Epithelial cell of esophagus (primary cell): ENCODE data around the gene RNASEH2A.
A peak's percentile ranks its signal among the peaks of the same experiment; 100 is the strongest.

Experiments used
- DNase-seq: peaks from one replicate; pipeline ENCODE4 v3.0.0; 2010; ENCODE audit warnings: low read depth
- H3K4me3 ChIP-seq: 2 replicates; pipeline ENCODE4 v1.5.1; 2011; ENCODE audit warnings: mild to moderate bottlenecking, low read length, control low read depth
- TF ChIP-seq, protein P1 (sequence below): IDR thresholded peaks from 2 replicates; pipeline ENCODE4 v1.5.1; 2011; ENCODE audit warnings: low read depth, mild to moderate bottlenecking, low read length, control low read depth, inconsistent platforms; ENCODE audit not compliant: insufficient read depth; ENCODE audit errors: missing control alignments

Gene RNASEH2A

DNA sequence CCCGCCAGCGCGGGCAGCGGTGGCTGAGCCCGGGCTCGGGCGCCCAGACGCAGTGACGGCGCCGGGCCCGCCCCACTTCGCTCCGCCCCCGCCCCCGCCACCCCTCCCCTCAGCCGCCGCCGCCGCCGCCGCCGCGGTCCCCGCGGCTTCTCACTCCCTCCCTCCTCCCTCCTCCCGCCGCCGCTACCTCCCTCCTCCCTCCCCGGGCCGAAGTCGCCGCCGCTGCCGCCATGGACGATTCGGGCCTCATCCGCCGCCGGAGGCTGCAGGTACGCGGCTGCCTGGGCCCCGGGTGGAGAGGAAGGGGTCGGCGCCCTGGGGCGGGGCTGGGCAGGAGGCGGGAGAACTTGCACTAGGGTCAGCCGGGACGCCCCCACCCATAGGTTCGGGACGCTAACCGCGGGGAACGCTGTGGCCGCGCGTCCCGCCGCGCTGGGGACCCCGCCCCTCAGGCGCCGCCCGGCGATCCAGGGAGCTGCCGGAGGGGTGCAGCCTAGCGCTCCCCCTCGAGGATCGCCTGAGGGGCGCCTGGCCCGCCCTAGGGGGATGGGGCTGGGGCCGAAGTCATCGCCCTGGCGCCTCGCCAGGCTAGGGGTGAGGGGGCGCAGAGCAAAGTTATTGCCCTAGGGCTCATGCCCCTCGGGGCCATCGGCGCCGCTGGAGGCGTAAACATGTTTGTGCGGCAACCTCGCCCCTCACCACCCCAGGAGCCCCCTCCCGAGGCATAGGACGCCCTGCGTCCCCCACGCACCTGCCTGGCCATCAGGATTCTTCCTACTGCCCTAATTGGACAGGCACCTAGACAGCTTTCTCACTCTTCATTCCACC lies 27.6 kb downstream of the RNASEH2A start:
- TF ChIP-seq, protein P1, sequence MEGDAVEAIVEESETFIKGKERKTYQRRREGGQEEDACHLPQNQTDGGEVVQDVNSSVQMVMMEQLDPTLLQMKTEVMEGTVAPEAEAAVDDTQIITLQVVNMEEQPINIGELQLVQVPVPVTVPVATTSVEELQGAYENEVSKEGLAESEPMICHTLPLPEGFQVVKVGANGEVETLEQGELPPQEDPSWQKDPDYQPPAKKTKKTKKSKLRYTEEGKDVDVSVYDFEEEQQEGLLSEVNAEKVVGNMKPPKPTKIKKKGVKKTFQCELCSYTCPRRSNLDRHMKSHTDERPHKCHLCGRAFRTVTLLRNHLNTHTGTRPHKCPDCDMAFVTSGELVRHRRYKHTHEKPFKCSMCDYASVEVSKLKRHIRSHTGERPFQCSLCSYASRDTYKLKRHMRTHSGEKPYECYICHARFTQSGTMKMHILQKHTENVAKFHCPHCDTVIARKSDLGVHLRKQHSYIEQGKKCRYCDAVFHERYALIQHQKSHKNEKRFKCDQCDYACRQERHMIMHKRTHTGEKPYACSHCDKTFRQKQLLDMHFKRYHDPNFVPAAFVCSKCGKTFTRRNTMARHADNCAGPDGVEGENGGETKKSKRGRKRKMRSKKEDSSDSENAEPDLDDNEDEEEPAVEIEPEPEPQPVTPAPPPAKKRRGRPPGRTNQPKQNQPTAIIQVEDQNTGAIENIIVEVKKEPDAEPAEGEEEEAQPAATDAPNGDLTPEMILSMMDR = no peak
- H3K4me3 ChIP-seq = peak overlapping the region; percentile 30
- DNase-seq = peak; percentile 36

DNA sequence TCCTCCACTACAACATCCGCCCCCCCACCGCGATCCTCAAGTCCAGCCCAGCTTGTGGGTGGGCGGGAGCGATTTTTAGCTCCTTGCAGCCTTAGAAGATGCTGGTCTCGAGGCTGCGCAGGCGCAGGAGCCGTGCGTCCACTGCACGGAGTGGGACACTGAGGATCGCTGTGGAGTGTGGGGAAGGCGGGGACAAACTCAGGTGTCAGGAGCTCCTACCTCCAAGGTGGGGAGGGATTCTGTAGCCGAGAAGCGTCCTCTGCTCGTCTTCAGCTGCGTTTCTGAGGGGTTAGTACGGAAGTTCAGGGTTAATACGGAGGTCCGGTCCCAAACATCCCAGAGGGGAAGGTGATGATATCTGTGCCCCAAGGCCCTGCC lies 28.2 kb downstream of the RNASEH2A start, which contains the start of gene RTBDN:
Gene RTBDN, minus strand, starts transcription at position 14 of the 378 bp plus-strand sequence. CDS start 4,600 bp downstream, outside the sequence.
- peak within 1 kb of the TSS; percentile 30 for H3K4me3 ChIP-seq
- DNase-seq = no peak
- TF ChIP-seq, protein P1 = no peak

DNA sequence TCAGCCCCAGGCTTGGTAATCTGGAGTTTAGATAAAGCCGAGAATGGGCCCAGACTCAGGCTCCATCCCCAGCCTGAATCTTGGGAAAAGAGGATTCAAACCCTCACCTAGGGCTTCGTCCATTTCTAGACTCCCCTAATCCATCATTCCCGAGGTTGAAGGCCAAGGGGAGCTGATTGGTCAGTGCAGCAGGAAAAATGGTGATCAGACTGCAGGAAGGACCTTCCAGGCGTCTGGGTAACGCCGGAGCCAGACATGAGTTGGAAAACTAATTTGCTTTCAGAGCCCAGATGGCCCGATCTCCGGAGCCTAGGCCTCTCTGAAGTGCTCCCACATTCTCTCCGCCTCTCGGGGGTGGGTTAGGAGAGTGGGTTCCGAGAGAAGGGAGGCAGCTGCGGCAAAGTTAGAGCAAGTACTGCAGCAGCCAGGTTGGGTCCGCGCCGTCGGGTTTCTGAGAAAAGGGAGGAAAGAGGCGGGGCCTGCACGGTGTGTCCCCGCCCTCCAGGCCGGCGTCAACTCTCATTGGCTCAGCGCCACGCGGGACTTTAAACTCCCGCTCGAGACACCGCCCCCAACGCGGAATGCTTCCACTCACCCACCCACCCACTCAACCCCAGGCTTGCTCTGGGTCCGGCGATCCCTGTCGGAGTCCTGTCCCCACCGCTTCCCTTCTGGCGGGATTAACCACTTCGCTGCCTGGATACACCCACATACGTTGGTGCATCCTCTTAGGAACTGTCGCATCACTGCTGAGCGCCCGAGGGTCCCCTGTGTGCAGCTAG lies 28.8 kb downstream of the RNASEH2A start:
- DNase-seq = no peak
- H3K4me3 ChIP-seq = no peak overlapping the region
- TF ChIP-seq, protein P1 = no peak

DNA sequence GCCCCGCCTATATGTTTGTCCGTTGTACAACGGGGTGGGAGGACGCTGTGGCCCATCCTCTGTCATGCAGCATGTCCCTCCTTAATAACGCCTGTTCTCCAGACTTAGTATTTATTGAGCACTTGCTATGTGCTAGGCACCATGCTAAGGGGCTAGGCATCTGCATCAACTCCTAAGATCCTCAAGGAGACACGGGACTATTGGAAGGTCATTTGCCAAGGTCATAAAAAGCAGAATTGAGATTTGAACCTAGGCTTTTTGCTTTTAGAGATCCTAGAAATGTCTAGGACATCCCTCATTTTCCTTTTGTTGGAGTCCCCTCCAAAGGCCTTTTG lies 30.1 kb downstream of the RNASEH2A start:
- H3K4me3 ChIP-seq = no peak overlapping the region
- TF ChIP-seq, protein P1 = no peak
- no peak for DNase-seq

DNA sequence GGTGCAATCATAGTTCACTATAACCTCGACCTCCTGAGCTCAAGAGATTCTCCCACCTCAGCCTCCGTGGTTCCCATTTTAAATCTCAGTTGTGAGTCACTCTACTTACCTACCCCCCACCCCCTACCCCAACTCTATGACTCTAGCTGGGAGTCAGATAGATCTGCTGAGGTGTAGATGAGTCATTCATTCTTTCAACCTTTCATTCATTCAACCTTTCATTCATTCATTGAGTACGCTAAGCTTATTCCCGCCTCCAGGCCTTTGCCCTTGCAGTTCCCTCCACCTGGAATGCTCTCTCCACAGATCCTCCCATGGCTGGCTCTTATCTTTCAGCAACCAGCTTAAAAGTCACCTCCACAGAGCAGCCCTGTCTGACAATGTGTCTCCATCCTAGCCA lies 30.8 kb downstream of the RNASEH2A start:
- H3K4me3 ChIP-seq = no peak overlapping the region
- TF ChIP-seq, protein P1 = no peak
- DNase-seq = peak; percentile 72

DNA sequence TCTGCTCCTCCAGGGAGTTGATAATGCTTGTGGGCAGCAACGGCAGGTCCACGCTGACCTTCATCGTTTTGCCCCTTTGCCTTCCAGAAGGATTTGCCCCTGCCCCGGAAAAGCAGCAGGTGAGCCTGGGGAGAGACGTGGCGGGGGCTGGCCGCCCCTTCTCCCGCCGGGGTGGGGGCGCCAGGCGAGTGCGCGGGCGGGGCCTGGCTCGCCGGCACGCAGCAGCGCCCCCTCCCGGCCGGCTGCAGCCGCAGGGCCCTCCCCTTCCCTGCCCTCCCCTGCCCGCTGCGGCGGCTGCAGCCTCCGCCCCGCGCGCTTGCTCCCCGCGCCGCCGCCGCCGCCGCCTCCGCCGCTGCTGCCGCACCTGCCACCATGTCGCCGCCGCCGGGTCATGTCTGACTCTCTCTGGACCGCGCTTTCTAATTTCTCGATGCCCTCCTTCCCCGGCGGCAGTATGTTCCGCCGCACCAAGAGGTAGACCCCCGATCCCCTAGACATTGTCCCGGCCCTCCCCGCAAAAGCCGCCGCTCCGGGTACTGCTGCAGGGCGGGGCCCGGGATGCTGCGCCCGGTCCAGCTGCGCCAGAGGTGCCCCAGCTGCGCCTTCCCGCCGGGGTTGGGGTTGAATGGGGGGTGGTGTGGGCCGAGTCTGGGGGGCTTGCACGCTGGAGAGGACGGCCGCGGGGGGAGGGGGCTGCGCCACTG lies 31.9 kb downstream of the RNASEH2A start, which contains the start of gene MAST1:
Gene MAST1, plus strand, starts transcription at position 334 of the 704 bp plus-strand sequence. Its CDS starts 58 bp downstream, at position 392.
- TF ChIP-seq, protein P1 = peak; percentile 10
- peak within 1 kb of the TSS; percentile 27 for H3K4me3 ChIP-seq
- DNase-seq = peak; percentile 56
